ENCODE results near the gene SMC6.

SMC6 gene

DNA sequence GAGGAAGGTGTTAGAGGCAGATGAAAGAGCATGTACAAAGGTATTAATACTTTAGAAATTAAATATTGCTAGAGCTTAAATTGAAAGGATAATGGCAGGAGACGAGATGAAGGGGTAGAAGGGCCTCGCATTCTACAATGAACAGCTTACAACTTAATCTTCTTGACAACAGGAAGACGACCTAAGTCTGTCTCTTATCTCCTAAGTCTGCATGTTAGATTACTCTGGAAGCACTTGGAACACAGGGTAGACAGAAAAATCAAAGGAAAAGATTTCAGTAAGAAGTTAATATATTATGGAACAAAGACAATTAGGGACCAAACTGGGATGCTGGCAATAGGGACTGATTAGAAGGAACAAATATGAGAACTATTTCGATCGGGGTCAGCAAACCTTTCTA lies 34.9 kb downstream of the SMC6 start:
- no peak for DNase-seq (ENCODE audit: low read depth, low spot score)

DNA sequence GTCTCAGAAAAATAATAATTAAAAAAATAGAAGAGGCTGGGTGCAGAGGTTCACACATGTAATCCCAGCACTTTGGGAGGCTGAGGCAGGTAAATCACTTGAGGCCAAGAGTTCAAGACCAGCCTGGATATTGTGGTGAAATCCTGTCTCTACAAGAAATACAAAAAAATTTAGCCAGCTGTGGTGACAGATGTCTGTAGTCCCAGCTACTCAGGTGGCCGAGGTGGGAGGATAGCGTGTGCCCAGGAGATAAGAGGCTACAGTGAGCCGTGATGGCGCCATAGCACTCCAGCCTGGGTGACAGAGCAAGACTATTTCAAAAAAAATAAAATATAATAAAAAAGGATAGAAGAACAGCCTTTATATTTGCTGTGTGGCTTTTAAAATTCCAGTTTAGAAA lies 35.9 kb downstream of the SMC6 start:
- no peak for DNase-seq (ENCODE audit: low read depth, low spot score)

DNA sequence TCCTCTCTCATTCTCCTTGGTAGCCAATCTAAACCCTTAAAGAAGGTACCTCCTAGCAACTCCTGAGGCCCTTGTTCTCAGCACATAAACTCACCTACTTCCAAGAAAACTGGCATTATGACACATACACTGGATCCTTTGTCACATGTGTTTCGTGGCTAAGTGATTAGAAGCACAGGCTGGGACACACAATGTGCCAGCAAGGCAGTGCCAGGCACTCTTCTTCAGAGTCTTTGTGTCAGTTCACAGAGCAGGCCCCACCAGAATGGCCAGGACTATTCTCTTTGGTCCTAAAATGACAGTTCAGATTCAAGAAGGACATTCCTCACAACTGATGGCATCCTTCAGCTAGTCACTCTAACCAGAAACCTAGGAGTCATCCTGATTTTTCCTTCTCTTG lies 40.3 kb downstream of the SMC6 start:
- DNase-seq (ENCODE audit: low read depth, low spot score) = no peak

DNA sequence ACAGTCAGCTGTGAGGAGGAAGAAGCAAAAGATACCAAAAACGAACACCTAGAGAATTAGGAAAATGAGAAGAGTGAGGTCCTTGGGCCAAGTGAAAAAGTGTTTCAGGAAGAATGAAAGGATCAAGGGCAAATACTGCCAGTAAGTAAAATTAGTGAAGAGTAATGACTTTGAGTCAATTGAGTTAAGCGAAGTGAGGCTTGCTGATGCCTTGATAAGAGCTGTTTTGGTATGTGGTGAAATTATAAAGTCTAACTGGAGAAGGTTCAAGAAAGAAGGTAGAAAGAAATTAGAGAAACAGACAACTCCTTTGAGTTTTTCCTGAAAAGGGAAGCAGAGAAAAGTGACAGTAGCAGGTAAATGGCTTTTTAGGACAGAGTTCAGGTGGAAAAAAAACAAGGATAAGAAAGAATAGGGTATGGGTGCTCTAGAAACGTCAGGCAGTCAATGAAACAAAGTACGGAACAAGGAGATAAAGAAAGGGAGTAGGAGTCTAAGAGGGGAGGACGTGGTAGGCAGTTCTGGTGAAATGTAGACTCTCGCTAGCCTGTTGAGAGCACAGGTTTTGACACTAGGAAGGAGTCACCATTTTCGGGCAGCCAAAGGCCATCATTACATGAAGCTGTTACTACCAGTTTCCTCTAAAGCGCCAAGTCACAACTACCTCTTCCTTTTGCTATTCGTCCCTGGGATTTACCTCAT lies 42.9 kb downstream of the SMC6 start:
- no peak for DNase-seq (ENCODE audit: low read depth, low spot score)

- DNase-seq (ENCODE audit: low read depth, low spot score) = no peak
Observed at GRCh38 chr2:17709897-17710296, 43.7 kb downstream of the SMC6 start.

- DNase-seq (ENCODE audit: low read depth, low spot score) = no peak
Observed at GRCh38 chr2:17708501-17708900, 45.1 kb downstream of the SMC6 start.

GRCh38 chr2:17706845-17707244 lies 46.8 kb downstream of the SMC6 start:
- DNase-seq (ENCODE audit: low read depth, low spot score) = no peak

GRCh38 chr2:17690776-17691175 lies 62.8 kb downstream of the SMC6 start:
- DNase-seq (ENCODE audit: low read depth, low spot score) = no peak

GRCh38 chr2:17689010-17689409 lies 64.6 kb downstream of the SMC6 start:
- DNase-seq (ENCODE audit: low read depth, low spot score) = no peak

GRCh38 chr2:17688600-17688999 lies 65.0 kb downstream of the SMC6 start:
- DNase-seq (ENCODE audit: low read depth, low spot score) = no peak

DNA sequence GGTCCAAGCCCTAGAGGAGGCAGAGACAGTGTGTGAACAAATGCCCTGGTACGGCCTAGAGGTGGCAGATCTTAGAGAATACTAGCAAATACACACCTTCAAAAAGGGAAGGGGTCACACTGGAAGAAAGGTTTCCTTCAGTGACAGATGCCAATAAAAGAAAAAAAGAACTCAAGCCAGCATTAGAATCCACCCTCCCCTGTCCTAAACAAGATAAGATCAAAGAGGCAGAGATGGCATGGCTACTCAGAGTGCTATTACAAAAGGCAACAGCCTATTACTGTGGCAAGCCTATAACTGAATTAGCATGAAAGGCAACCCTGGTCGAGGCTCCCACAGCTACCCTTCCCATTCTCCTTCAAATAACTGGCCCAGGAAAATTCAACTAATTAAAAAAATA lies 69.6 kb downstream of the SMC6 start:
- DNase-seq (ENCODE audit: low read depth, low spot score) = no peak

DNA sequence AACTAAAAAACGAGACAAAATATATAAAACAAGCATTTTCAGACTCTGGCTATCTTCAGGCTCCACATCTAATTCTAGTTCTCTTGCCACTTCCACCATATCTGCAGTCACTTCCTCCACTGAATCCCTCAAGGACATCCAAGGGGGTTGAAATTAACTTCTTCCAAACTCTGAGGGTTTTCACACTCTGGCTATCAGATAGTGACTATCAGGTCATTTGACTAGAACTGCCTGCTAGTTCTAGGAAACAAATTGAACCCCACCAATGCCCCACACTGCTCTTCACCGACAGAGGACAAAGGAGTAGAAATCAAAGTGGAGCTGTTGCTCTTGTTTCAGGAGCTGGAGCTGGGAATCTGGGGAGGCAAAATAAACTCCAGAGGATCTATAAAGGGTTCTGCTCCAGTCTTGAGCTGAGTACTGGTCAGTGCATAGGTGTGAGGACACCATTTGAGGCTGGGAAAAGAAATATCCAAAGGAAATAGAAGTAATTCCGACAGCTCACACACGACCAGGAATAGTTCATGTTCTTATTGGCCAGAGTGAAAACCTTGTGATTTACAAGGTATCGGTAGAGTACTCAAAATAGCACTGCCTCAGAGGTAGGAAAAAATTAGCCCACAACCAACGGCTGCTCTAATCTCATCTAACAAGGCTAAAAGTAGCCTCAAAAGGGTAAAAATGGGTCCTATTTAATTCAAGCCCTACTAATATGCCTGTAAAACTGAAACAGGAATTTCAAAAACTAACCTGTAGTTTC lies 71.3 kb downstream of the SMC6 start:
- no peak for DNase-seq (ENCODE audit: low read depth, low spot score)

GRCh38 chr2:17680119-17680518 lies 73.5 kb downstream of the SMC6 start:
- no peak for DNase-seq (ENCODE audit: low read depth, low spot score)

DNA sequence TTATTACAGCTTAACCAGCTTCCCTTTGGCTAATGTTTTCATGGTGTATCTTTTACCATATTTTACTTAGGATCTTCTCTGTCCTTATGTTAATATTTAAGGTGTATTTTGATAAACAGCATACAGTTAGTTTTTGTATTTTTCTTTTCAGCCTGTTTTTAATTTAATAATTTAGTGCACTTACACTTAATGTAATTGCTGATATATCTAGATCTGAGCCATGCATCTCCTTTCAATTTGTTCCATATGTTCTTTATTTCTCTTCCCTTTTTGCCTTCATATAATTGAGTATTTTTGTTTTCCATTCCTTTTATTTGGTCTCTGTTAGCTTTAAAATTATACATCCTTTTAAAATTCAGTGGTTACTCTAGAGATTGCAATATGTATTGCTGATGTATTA lies 78.8 kb downstream of the SMC6 start:
- no peak for DNase-seq (ENCODE audit: low read depth, low spot score)

DNA sequence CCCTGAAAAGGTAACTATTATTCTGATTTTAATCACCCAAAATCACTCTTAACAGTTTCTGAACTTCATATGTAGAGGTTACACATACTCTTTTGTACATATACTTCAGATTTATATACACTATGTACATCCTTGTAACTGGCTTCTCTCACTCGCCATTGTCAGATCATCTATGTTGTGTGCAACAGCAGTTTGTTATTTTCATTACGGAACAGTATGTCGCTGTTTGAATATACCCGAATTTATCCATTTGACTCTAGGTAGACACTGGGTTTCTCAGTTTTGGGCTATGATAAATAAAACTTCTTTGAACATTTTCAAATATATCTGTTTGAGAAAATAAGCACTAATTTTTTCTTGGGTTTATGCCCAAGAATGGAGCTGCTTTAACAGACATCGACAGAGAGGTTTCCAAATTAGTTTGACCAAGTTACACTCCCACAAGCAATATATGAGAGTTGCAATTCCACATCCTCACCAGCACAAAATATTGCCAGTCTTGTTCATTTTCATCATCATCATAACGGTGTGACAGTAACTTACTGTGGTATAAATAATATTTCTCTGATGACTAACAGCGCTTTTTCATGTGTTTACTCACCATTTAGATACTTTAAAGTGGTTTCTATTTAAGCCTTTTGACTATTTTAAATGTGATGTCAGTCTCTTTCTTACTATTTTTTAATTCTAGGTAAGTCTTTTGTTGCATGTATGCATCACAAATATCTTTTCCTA lies 80.9 kb downstream of the SMC6 start:
- no peak for DNase-seq (ENCODE audit: low read depth, low spot score)

DNA sequence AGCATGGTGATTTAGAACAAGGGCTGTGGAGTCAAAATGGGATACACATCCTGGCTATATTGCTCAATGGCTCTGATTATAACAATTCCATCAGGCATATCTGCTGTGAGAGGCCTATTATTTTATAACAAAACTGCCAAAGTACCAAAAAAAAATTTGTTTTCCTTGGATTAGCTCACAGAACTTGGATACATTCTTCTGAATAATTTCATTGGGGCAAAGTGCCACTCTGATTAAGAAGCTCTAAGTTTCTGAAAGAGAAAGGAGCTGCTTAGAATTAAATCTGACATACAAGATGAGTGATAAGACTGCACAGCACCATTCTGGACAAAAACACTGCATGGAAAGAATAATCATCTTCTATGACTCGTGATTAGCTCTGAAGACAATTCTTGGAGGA lies 85.7 kb downstream of the SMC6 start:
- no peak for DNase-seq (ENCODE audit: low read depth, low spot score)

GRCh38 chr2:17664534-17664933 lies 89.1 kb downstream of the SMC6 start:
- DNase-seq (ENCODE audit: low read depth, low spot score) = no peak

- no peak for DNase-seq (ENCODE audit: low read depth, low spot score)
Observed at GRCh38 chr2:17662723-17663122, 90.9 kb downstream of the SMC6 start.

DNA sequence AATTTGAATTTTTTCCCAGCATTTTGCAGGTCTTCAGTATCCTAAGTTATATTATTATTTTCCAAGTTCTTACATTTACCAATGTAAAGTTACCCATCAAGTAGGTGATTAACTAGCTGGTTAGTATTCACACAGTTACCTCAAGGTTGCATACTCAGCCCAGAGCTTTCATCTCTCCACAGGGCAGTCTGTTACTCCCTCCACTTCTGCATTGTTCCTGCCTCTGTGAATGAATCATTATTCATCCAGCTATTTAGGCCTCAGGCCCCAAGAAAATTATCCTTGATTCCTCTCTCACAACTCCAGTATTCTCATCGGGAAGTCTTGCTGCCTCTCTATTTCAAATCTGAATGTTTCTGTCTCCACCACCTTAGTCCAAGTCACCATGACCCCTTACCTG lies 92.2 kb downstream of the SMC6 start:
- DNase-seq (ENCODE audit: low read depth, low spot score) = no peak

DNA sequence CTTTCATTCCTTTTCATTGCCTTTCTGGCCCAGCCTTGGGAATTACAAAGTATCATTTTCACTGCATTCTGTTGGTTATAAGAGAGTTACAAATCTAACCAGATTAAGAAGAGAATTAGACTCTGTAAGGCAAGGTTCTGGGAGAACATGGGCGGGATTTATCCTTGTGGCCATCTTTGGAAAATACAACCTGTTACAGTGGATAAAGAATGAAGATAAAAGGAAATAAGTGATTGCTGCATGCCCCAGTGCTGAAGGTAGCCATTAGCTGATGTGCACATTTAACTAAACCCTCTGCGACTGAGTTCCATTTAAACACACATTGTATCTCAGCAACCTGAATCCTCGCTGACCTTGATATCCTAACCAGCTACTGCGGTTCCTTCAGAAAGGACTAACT lies 93.4 kb downstream of the SMC6 start:
- DNase-seq (ENCODE audit: low read depth, low spot score) = no peak

- no peak for DNase-seq (ENCODE audit: low read depth, low spot score)
Observed at GRCh38 chr2:17658251-17658843, 95.3 kb downstream of the SMC6 start.

DNA sequence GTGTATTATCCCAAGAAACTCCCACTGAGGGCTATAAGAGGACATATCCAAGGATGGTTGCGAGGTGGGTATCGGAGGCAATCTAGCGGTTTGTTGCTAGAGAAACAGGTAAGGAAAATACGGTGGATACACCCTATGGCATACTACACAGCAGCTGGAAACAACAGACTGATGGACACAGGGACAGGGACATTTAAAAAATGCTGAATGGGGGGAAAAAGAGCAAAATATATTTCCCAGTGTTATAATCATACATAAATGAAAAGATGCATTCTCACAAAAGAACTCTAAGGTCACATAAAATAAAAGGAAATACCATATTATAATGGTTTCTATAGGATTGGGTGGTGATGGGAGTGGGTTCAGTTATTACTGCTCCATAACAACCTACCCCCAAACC lies 95.9 kb downstream of the SMC6 start:
- DNase-seq (ENCODE audit: low read depth, low spot score) = no peak
